ENCODE data around the gene DDX59.

Gene DDX59

GRCh38 chr1:200628223-200628881 lies 41.4 kb downstream of the DDX59 start:
- peak; percentile 24 for DNase-seq

GRCh38 chr1:200627575-200628222 lies 42.0 kb downstream of the DDX59 start:
- DNase-seq = no peak

- DNase-seq = no peak
Observed at GRCh38 chr1:200626853-200627534, 42.7 kb downstream of the DDX59 start.

GRCh38 chr1:200625381-200625824 lies 44.3 kb downstream of the DDX59 start:
- DNase-seq = no peak

- DNase-seq = no peak
Observed at GRCh38 chr1:200624679-200625335, 44.9 kb downstream of the DDX59 start.

GRCh38 chr1:200620273-200621131 lies 49.2 kb downstream of the DDX59 start, which contains the start of gene KIF14:
TSS of gene KIF14 (minus strand) at chr1:200620751. CDS start at chr1:200618723, 2,028 bp downstream.
- peak; percentile 89 for DNase-seq

- DNase-seq = no peak
Observed at GRCh38 chr1:200619894-200620272, 49.8 kb downstream of the DDX59 start.

GRCh38 chr1:200610846-200611245 lies 58.9 kb downstream of the DDX59 start:
- DNase-seq = no peak

- DNase-seq = no peak
Observed at GRCh38 chr1:200602632-200603031, 67.1 kb downstream of the DDX59 start.
